NCI-H526 treated with DMSO at 0.1 percent for 48 hours (cell line): ENCODE results near the gene LDB2.

Experiments
- DNase-seq: peaks from one replicate; lab custom pipeline; 2025; lab: John Stamatoyannopoulos, UW

LDB2 gene

GRCh38 chr4:16802044-16802443, 96.4 kb downstream of the LDB2 start:
- no peak for DNase-seq

- DNase-seq, result no peak
Observed at GRCh38 chr4:16801356-16801755, 97.1 kb downstream of the LDB2 start.

GRCh38 chr4:16794816-16795445, 103.5 kb downstream of the LDB2 start:
- DNase-seq, result no peak

GRCh38 chr4:16791460-16791859, 107.0 kb downstream of the LDB2 start:
- no peak for DNase-seq

GRCh38 chr4:16790508-16790907, 107.9 kb downstream of the LDB2 start:
- DNase-seq, result no peak

GRCh38 chr4:16788868-16789267, 109.6 kb downstream of the LDB2 start:
- no peak for DNase-seq

- no peak for DNase-seq
Observed at GRCh38 chr4:16785793-16786527, 112.5 kb downstream of the LDB2 start.

- DNase-seq, result no peak
Observed at GRCh38 chr4:16783119-16783518, 115.3 kb downstream of the LDB2 start.

- DNase-seq, result no peak
Observed at GRCh38 chr4:16779028-16779675, 119.3 kb downstream of the LDB2 start.

GRCh38 chr4:16777726-16778125, 120.7 kb downstream of the LDB2 start:
- no peak for DNase-seq

GRCh38 chr4:16775411-16776154, 122.9 kb downstream of the LDB2 start:
- DNase-seq, result no peak

- DNase-seq, result no peak
Observed at GRCh38 chr4:16772366-16772850, 126.0 kb downstream of the LDB2 start.

- DNase-seq, result no peak
Observed at GRCh38 chr4:16770710-16771285, 127.6 kb downstream of the LDB2 start.

GRCh38 chr4:16767861-16768260, 130.6 kb downstream of the LDB2 start:
- DNase-seq, result no peak

GRCh38 chr4:16767251-16767650, 131.2 kb downstream of the LDB2 start:
- DNase-seq, result no peak

- DNase-seq, result no peak
Observed at GRCh38 chr4:16765546-16765945, 132.9 kb downstream of the LDB2 start.

GRCh38 chr4:16764622-16765021, 133.8 kb downstream of the LDB2 start:
- DNase-seq, result no peak

GRCh38 chr4:16760617-16761363, 137.7 kb downstream of the LDB2 start:
- no peak for DNase-seq

- DNase-seq, result no peak
Observed at GRCh38 chr4:16759931-16760582, 138.4 kb downstream of the LDB2 start.

- DNase-seq, result no peak
Observed at GRCh38 chr4:16758816-16759215, 139.6 kb downstream of the LDB2 start.

GRCh38 chr4:16758255-16758654, 140.2 kb downstream of the LDB2 start:
- DNase-seq, result no peak
